SIG-M5 treated with dmso at 0.1 percent for 504 hours (cell line): ENCODE measurements around the gene CIITA.
"Not testable (repeated sequence)": the region's sequence is repeated elsewhere in the genome, so short reads cannot be mapped to it uniquely, and the experiment has no call there.

Source experiments
- DNase-seq: peaks from one replicate; lab custom pipeline; 2025; ENCODE audit not compliant: unreplicated experiment; lab: John Stamatoyannopoulos, UW

CIITA gene

GRCh38 chr16:10876799-10877341 lies at the start of gene CIITA:
TSS of gene CIITA (plus strand) at chr16:10877202. CDS start at chr16:10877331, 129 bp downstream.
- peak; percentile 98 for DNase-seq

- no peak for DNase-seq
These were observed 49.2 kb upstream of the CIITA start for GRCh38 chr16:10827691-10828341.

- no peak for DNase-seq
These were observed 48.1 kb upstream of the CIITA start for GRCh38 chr16:10828851-10829366.

- not testable (repeated sequence) for DNase-seq
These were observed 47.5 kb upstream of the CIITA start for GRCh38 chr16:10829390-10830098.

- not testable (repeated sequence) for DNase-seq
These were observed 46.8 kb upstream of the CIITA start for GRCh38 chr16:10830240-10830639.

- DNase-seq: no peak
These were observed 44.8 kb upstream of the CIITA start for GRCh38 chr16:10831894-10832886.

- DNase-seq: no peak
These were observed 43.7 kb upstream of the CIITA start for GRCh38 chr16:10833271-10833670.

- DNase-seq: no peak
These were observed 42.9 kb upstream of the CIITA start for GRCh38 chr16:10834130-10834529.

GRCh38 chr16:10834766-10835165 lies 42.2 kb upstream of the CIITA start:
- DNase-seq: no peak

GRCh38 chr16:10835281-10835931 lies 41.6 kb upstream of the CIITA start:
- no peak for DNase-seq

- no peak for DNase-seq
These were observed 40.7 kb upstream of the CIITA start for GRCh38 chr16:10836174-10836853.

GRCh38 chr16:10838621-10839278 lies 38.3 kb upstream of the CIITA start:
- DNase-seq: no peak

GRCh38 chr16:10839279-10839666 lies 37.7 kb upstream of the CIITA start:
- no peak for DNase-seq

- DNase-seq: no peak
These were observed 36.3 kb upstream of the CIITA start for GRCh38 chr16:10840703-10841102.

- peak; percentile 18 for DNase-seq
These were observed 30.6 kb upstream of the CIITA start for GRCh38 chr16:10846213-10846998.

GRCh38 chr16:10847176-10847575 lies 29.8 kb upstream of the CIITA start:
- DNase-seq: no peak

GRCh38 chr16:10849736-10850477 lies 27.1 kb upstream of the CIITA start:
- DNase-seq: no peak

- DNase-seq: no peak
These were observed 26.5 kb upstream of the CIITA start for GRCh38 chr16:10850478-10850850.
